GM12878 (cell line): ENCODE data around the gene TXNDC5. TPM values are rescaled to one million over a fixed set of nuclear protein-coding genes. Genes with fewer than 3 reads are reported as not detected.

ENCODE experiments used
- ATAC-seq: fragments of 200-7000 bp; cut with Tn5 transposase; 3 replicates; pipeline ENCODE4 v1.9.1; 2020; ENCODE audit warnings: mild to moderate bottlenecking, moderate library complexity
- BruUV-seq: library from RNA; stranded (reverse); fragments of 400-500 nt; replicated peaks from 2 replicates; lab custom pipeline; 2021; lab: Mats Ljungman, UMichigan
- CTCF ChIA-PET: fragments of 300-600 bp; sonication (Branson Sonifier 250); formaldehyde crosslinking; extraction: SDS; loops from one replicate; lab custom pipeline; 2021; ENCODE audit warnings: inconsistent platforms; lab: Yijun Ruan, JAX
- POLR2A ChIA-PET: fragments of 350-600 bp; formaldehyde crosslinking; extraction: SDS; loops from one replicate; lab custom pipeline; 2021; ENCODE audit warnings: inconsistent platforms; lab: Charles Lee
- RAD21 ChIA-PET: fragments of 300-600 bp; sonication (Branson Sonifier 250); formaldehyde crosslinking; loops from one replicate; lab custom pipeline; 2023; ENCODE audit warnings: antibody characterized with exemption; ENCODE audit not compliant: unreplicated experiment; lab: Charles Lee
- SMC1A ChIA-PET: fragments of 300-600 bp; sonication (Branson Sonifier 250); formaldehyde crosslinking; loops from one replicate; lab custom pipeline; 2023; ENCODE audit not compliant: unreplicated experiment, uncharacterized antibody; lab: Charles Lee
- DNase-seq: peaks from one replicate; pipeline ENCODE4 v3.0.0-alpha.2; 2011; ENCODE audit warnings: low read depth, low spot score
- FAIRE-seq: peaks from 3 replicates; lab custom pipeline; 2011; peaks lifted over from hg19 to GRCh38; lab: Jason Lieb, UNC
- H2AFZ ChIP-seq: 2 replicates; pipeline ENCODE4 v1.6.0; 2011; ENCODE audit warnings: low read depth, low read length, control low read depth; ENCODE audit not compliant: control insufficient read depth
- H3K27ac ChIP-seq: 2 replicates; pipeline ENCODE4 v1.5.1; 2011; ENCODE audit warnings: control low read depth; ENCODE audit not compliant: control insufficient read depth, insufficient read depth
- H3K27me3 ChIP-seq, 2 experiments: replicated peaks in 1 of 2; 2 replicates each; pipeline versions ENCODE4 v1.6.0 to v1.6.1; 2011; ENCODE audit warnings: low read length in 1 of 2; ENCODE audit not compliant: control insufficient read depth in 2 of 2, insufficient read depth in 2 of 2
- H3K36me3 ChIP-seq, 2 experiments: 2 replicates each; pipeline ENCODE4 v1.5.1; 2011; ENCODE audit warnings: low read length in 1 of 2; ENCODE audit not compliant: control insufficient read depth in 2 of 2, insufficient read depth in 2 of 2
- H3K4me1 ChIP-seq: 2 replicates; pipeline ENCODE4 v1.6.1; 2011; ENCODE audit warnings: mild to moderate bottlenecking, low read length, moderate library complexity, mixed read lengths; ENCODE audit not compliant: control insufficient read depth, insufficient read depth
- H3K4me2 ChIP-seq: 2 replicates; pipeline ENCODE4 v1.6.0; 2011; ENCODE audit warnings: control low read depth; ENCODE audit not compliant: control insufficient read depth, insufficient read depth
- H3K4me3 ChIP-seq: fragments of 200-600 bp; sonication (generic); 2 replicates; pipeline ENCODE4 v1.5.1; 2016
- H3K79me2 ChIP-seq: 2 replicates; pipeline ENCODE4 v1.6.0; 2011; ENCODE audit warnings: low read length; ENCODE audit not compliant: control insufficient read depth, insufficient read depth
- H3K9ac ChIP-seq: 2 replicates; pipeline ENCODE4 v1.8.0; 2011; ENCODE audit warnings: low read length, control low read depth, mixed read lengths; ENCODE audit not compliant: control insufficient read depth, insufficient read depth
- H3K9me3 ChIP-seq: replicated peaks from 3 replicates; pipeline ENCODE4 v1.5.1; 2011; ENCODE audit warnings: mild to moderate bottlenecking, low read length; ENCODE audit not compliant: control insufficient read depth, insufficient read depth
- H4K20me1 ChIP-seq: 2 replicates; pipeline ENCODE4 v1.6.0; 2011; ENCODE audit not compliant: control insufficient read depth, insufficient read depth
- BHLHE40 ChIP-seq, 2 experiments: fragments of 450-650 bp in 1 of 2; IDR thresholded peaks; 2 replicates each; pipeline ENCODE4 v1.6.1; 2011 to 2017; ENCODE audit warnings: low read depth in 2 of 2, borderline replicate concordance in 1 of 2, improper control_type of control experiment in 1 of 2, low read length in 1 of 2, mild to moderate bottlenecking in 1 of 2
- EED ChIP-seq: sonication (generic); IDR thresholded peaks from 2 replicates; pipeline ENCODE4 v1.6.1; 2016; ENCODE audit warnings: antibody characterized with exemption, low read depth
- HDAC2 ChIP-seq: fragments of 200-600 bp; sonication (generic); IDR thresholded peaks from 2 replicates; pipeline ENCODE4 v1.6.1; 2017
- KDM1A ChIP-seq: fragments of 200-600 bp; sonication (generic); IDR thresholded peaks from 2 replicates; pipeline ENCODE4 v1.6.1; 2016; ENCODE audit warnings: borderline replicate concordance
- STAT3 ChIP-seq: IDR thresholded peaks from 2 replicates; pipeline ENCODE4 v1.6.1; 2011; ENCODE audit warnings: low read depth, low read length, improper control_type of control experiment
- YY1 ChIP-seq: IDR thresholded peaks from 2 replicates; pipeline ENCODE4 v1.6.1; 2011; ENCODE audit warnings: low read depth, mild to moderate bottlenecking, low read length
- ZZZ3 ChIP-seq: IDR thresholded peaks from 2 replicates; pipeline ENCODE4 v1.6.1; 2011; ENCODE audit warnings: low read depth; ENCODE audit not compliant: control insufficient read depth, insufficient read length
- WGBS: methylation state at CpG from one replicate; pipeline ENCODE4 v1.1.6; 2016; ENCODE audit warnings: low lambda C conversion rate; ENCODE audit not compliant: insufficient replicate concordance, insufficient coverage; ENCODE audit errors: missing lambda C conversion rate; 5-methylcytosine and 5-hydroxymethylcytosine counted together
- in situ Hi-C: fragments of 300-500 bp; cut with MboI; formaldehyde crosslinking; loops from 9 replicates; pipeline ENCODE4 v1.14.3; 2018; ENCODE audit warnings: mixed read lengths
- intact Hi-C: fragments of 100-400 bp; cut with micrococcal nuclease; formaldehyde crosslinking; loops from one replicate; pipeline ENCODE4 v1.14.2; 2022; ENCODE audit not compliant: unreplicated experiment
- polyA plus RNA-seq, 11 experiments: library from polyadenylated mRNA; depleted of rRNA in 4 of 11; unstranded in 6 of 11; stranded (reverse) in 5 of 11; fragments of >200 nt; fragmentation: Nextera tagmentation in 4 of 11; fragmentation: Illumina TruSeq in 1 of 11; extraction: Ambion mirVana in 4 of 11; extraction: Trizol in 1 of 11; gene quantifications; 1 replicate in 1 of 11; 2 replicates in 10 of 11; pipeline versions ENCODE4 v1.2.1 to v1.2.3, GENCODE V29; 2011 to 2016; ENCODE audit warnings: inconsistent platforms in 2 of 11, missing spikeins in 2 of 11, low read depth in 1 of 11
- total RNA-seq, 4 experiments: library from RNA; depleted of rRNA in 3 of 4; stranded (reverse); fragments of >200 nt in 3 of 4; fragmentation: Illumina TruSeq in 1 of 4; extraction: Trizol in 1 of 4; gene quantifications; 2 replicates each; pipeline versions ENCODE4 v1.2.1 to v1.2.3, GENCODE V29; 2013 to 2021
- TF ChIP-seq, protein P1 (sequence below): fragments of 450-650 bp; IDR thresholded peaks from 2 replicates; pipeline ENCODE4 v1.6.1; 2017; ENCODE audit warnings: mild to moderate bottlenecking, moderate library complexity

TXNDC5 gene
- total and polyA plus RNA-seq, 10 of the 15 experiments (the other 5 are each of a cell fraction or from before 2014, with no cell fraction given) = 7.2 to 181 (median 132) TPM

DNA sequence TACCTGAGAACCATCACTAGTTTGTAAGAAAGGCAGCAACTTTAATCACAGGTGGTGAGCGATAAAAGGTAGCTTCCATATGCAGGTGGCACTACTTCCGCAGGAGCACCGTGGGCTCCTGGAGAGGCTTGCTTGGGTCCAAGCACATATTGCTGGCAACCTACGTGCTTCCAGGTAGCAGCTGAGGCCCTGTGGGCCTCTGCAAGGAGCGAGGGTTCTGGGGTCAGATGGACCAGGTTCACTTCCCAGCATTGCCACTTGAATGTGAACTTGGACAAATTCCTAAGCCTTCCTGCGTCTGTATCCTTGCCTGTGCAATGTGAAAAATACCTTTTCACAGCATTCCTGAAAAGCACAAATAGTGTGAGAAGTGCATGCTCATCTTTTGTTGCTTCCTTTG, 31.0 kb downstream of the TXNDC5 start:
- Histone ChIP-seq H3K4me2 (no peak overlapping the region), H2AFZ (no peak overlapping the region), H3K27ac (no peak overlapping the region), H3K4me3 (no peak overlapping the region), H4K20me1 (no peaks in the 10 kb centered on the region), H3K36me3 (peaks cover 11 to 36% of the 10 kb centered on the region in 2 experiments), H3K27me3 (no peaks in the 10 kb centered on the region), H3K9ac (no peak overlapping the region), H3K79me2 (no peaks in the 10 kb centered on the region), H3K4me1 (no peaks in the 10 kb centered on the region)
- FAIRE-seq = no peak
- DNase-seq = no peak
- in situ Hi-C loops (no loop called here), intact Hi-C loops (no loop called here)
- no peak for ATAC-seq
- ChIA-PET POLR2A (no interaction called here), CTCF (no interaction called here), RAD21 (no interaction called here)
- 96% methylated on average over 6 of the region's 6 CpGs for WGBS
- TF ChIP-seq STAT3 = no peak
- no peak for TF ChIP-seq BHLHE40 (IDR thresholded peaks at IDR 0.05; ENCODE audit: borderline replicate concordance in 1 of 2, low read depth in 2 of 2, low read length in 1 of 2)
- no peak for TF ChIP-seq EED
- TF ChIP-seq YY1 = no peak
- TF ChIP-seq, protein P1, sequence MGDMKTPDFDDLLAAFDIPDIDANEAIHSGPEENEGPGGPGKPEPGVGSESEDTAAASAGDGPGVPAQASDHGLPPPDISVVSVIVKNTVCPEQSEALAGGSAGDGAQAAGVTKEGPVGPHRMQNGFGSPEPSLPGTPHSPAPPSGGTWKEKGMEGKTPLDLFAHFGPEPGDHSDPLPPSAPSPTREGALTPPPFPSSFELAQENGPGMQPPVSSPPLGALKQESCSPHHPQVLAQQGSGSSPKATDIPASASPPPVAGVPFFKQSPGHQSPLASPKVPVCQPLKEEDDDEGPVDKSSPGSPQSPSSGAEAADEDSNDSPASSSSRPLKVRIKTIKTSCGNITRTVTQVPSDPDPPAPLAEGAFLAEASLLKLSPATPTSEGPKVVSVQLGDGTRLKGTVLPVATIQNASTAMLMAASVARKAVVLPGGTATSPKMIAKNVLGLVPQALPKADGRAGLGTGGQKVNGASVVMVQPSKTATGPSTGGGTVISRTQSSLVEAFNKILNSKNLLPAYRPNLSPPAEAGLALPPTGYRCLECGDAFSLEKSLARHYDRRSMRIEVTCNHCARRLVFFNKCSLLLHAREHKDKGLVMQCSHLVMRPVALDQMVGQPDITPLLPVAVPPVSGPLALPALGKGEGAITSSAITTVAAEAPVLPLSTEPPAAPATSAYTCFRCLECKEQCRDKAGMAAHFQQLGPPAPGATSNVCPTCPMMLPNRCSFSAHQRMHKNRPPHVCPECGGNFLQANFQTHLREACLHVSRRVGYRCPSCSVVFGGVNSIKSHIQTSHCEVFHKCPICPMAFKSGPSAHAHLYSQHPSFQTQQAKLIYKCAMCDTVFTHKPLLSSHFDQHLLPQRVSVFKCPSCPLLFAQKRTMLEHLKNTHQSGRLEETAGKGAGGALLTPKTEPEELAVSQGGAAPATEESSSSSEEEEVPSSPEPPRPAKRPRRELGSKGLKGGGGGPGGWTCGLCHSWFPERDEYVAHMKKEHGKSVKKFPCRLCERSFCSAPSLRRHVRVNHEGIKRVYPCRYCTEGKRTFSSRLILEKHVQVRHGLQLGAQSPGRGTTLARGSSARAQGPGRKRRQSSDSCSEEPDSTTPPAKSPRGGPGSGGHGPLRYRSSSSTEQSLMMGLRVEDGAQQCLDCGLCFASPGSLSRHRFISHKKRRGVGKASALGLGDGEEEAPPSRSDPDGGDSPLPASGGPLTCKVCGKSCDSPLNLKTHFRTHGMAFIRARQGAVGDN = no peak
- TF ChIP-seq KDM1A = no peak
- no peak for TF ChIP-seq ZZZ3
- TF ChIP-seq HDAC2 = no peak
- TF ChIP-seq, all 136 proteins: peak for 0
- H3K9me3 ChIP-seq = no peaks in the 10 kb centered on the region
- SMC1A ChIA-PET = no interaction called here
- BruUV-seq = no TSS peak
